Neural cell (in vitro differentiated cells): ENCODE data around the gene KLHL42. TPM values are rescaled to one million over a fixed set of nuclear protein-coding genes. Genes with fewer than 3 reads are reported as not detected.

ENCODE experiments used
- H2AFZ ChIP-seq: fragments of 200-600, 300-800 bp; sonication (generic), shearing (Covaris generic); 2 replicates; pipeline ENCODE4 v1.6.0; 2014; ENCODE audit warnings: low read depth, mild to moderate bottlenecking, antibody characterized with exemption, low read length, moderate library complexity
- H3F3A ChIP-seq: fragments of 200-600 bp; shearing (Covaris generic); 2 replicates; pipeline ENCODE4 v1.6.1; 2016; ENCODE audit warnings: mild to moderate bottlenecking, moderate library complexity, mixed read lengths, antibody characterized with exemption, low read length; ENCODE audit not compliant: insufficient read depth, poor library complexity, severe bottlenecking
- H3K27ac ChIP-seq: fragments of 200-600, 300-800 bp; sonication (generic), shearing (Covaris generic); 2 replicates; pipeline ENCODE4 v1.5.1; 2014; ENCODE audit warnings: mild to moderate bottlenecking, low read length, moderate library complexity
- H3K27me3 ChIP-seq: fragments of 300-800, 200-600 bp; sonication (generic), shearing (Covaris generic); 2 replicates; pipeline ENCODE4 v1.6.0; 2014; ENCODE audit warnings: mild to moderate bottlenecking, low read depth, low read length, moderate library complexity; ENCODE audit not compliant: insufficient read depth
- H3K36me3 ChIP-seq: fragments of 300-800, 200-600 bp; sonication (generic), shearing (Covaris generic); 2 replicates; pipeline ENCODE4 v1.5.1; 2014; ENCODE audit warnings: mild to moderate bottlenecking, antibody characterized with exemption, low read length, moderate library complexity; ENCODE audit not compliant: insufficient read depth
- H3K4me2 ChIP-seq: fragments of 300-800, 200-600 bp; sonication (generic), shearing (Covaris generic); 2 replicates; pipeline ENCODE4 v1.6.0; 2014; ENCODE audit warnings: mild to moderate bottlenecking, low read length
- H3K4me3 ChIP-seq: fragments of 300-800, 200-600 bp; sonication (generic), shearing (Covaris generic); 2 replicates; pipeline ENCODE4 v1.5.1; 2014; ENCODE audit warnings: mild to moderate bottlenecking, low read length, moderate library complexity
- H3K79me2 ChIP-seq: fragments of 200-600 bp; shearing (Covaris generic); replicated peaks from 2 replicates; pipeline ENCODE4 v1.6.0; 2014; ENCODE audit warnings: mild to moderate bottlenecking, low read length, moderate library complexity; ENCODE audit not compliant: insufficient read depth
- H3K9ac ChIP-seq: fragments of 300-800, 200-600 bp; sonication (generic), shearing (Covaris generic); 2 replicates; pipeline ENCODE4 v1.6.1; 2016; ENCODE audit warnings: mild to moderate bottlenecking, low read length, mixed read lengths
- H3K9me2 ChIP-seq: fragments of 200-600 bp; shearing (Covaris generic); 2 replicates; pipeline ENCODE4 v1.6.1; 2016; ENCODE audit warnings: mild to moderate bottlenecking, low read length, mixed read lengths; ENCODE audit not compliant: insufficient read depth
- H3K9me3 ChIP-seq: fragments of 200-600, 300-800 bp; sonication (generic), shearing (Covaris generic); 2 replicates; pipeline ENCODE4 v1.6.1; 2016; ENCODE audit warnings: mild to moderate bottlenecking, mixed run types, low read length, moderate library complexity, mixed read lengths
- H4K20me1 ChIP-seq: fragments of 200-600 bp; shearing (Covaris generic); 2 replicates; pipeline ENCODE4 v1.6.1; 2016; ENCODE audit warnings: mild to moderate bottlenecking, mixed run types; ENCODE audit not compliant: insufficient read depth
- CTCF ChIP-seq: fragments of 450-650 bp; IDR thresholded peaks from 2 replicates; pipeline ENCODE4 v1.5.1; 2014; ENCODE audit warnings: antibody characterized with exemption, mild to moderate bottlenecking, moderate library complexity; ENCODE audit not compliant: poor library complexity, severe bottlenecking
- EP300 ChIP-seq: fragments of 450-650 bp; conservative IDR thresholded peaks from 2 replicates; pipeline ENCODE4 v1.6.1; 2014; ENCODE audit warnings: antibody characterized with exemption, mild to moderate bottlenecking, moderate library complexity; ENCODE audit not compliant: poor library complexity, severe bottlenecking
- EZH2 ChIP-seq: fragments of 200-600, 300-800 bp; shearing (Covaris generic), sonication (generic); IDR thresholded peaks from 2 replicates; pipeline ENCODE4 v1.6.1; 2014; ENCODE audit warnings: antibody characterized with exemption, low read length, borderline replicate concordance, mild to moderate bottlenecking; ENCODE audit not compliant: insufficient read depth, poor library complexity, severe bottlenecking
- MXI1 ChIP-seq: fragments of 450-650 bp; conservative IDR thresholded peaks from 2 replicates; pipeline ENCODE4 v1.6.1; 2014; ENCODE audit warnings: antibody characterized with exemption, mild to moderate bottlenecking; ENCODE audit not compliant: poor library complexity, severe bottlenecking
- POLR2AphosphoS5 ChIP-seq: IDR thresholded peaks from 2 replicates; pipeline ENCODE4 v1.6.1; 2012
- RAD21 ChIP-seq: fragments of 450-650 bp; conservative IDR thresholded peaks from 2 replicates; pipeline ENCODE4 v1.6.1; 2014; ENCODE audit warnings: antibody characterized with exemption, mild to moderate bottlenecking, moderate library complexity
- SMC3 ChIP-seq: fragments of 450-650 bp; conservative IDR thresholded peaks from 2 replicates; pipeline ENCODE4 v1.6.1; 2014; ENCODE audit warnings: antibody characterized with exemption, mild to moderate bottlenecking, moderate library complexity; ENCODE audit not compliant: poor library complexity
- TAF1 ChIP-seq: IDR thresholded peaks from 2 replicates; pipeline ENCODE4 v1.6.1; 2012; ENCODE audit warnings: low read depth
- polyA plus RNA-seq: library from polyadenylated mRNA; depleted of rRNA; stranded (reverse); fragments of >200 nt; gene quantifications from 2 replicates; pipeline ENCODE4 v1.2.3, GENCODE V29; 2014
- TF ChIP-seq, protein P1 (sequence below): IDR thresholded peaks from 2 replicates; pipeline ENCODE4 v1.6.1; 2012; ENCODE audit warnings: borderline replicate concordance

The KLHL42 gene
- polyA plus RNA-seq, 1 donor from 2014 or later, result 52.2 TPM

GRCh38 chr12:27796128-27796527 is 16.1 kb downstream of the KLHL42 start:
- Histone ChIP-seq H3K9me2 (no peaks in the 10 kb centered on the region), H3K9ac (no peak overlapping the region), H3K4me2 (no peak overlapping the region), H4K20me1 (no peaks in the 10 kb centered on the region), H3K79me2 (no peaks in the 10 kb centered on the region), H3K27ac (no peak overlapping the region), H2AFZ (no peak overlapping the region), H3K27me3 (no peaks in the 10 kb centered on the region), H3K4me3 (no peak overlapping the region), H3K36me3 (peaks cover 17% of the 10 kb centered on the region), H3K9me3 (no peaks in the 10 kb centered on the region), H3F3A (no peaks in the 10 kb centered on the region)
- TF ChIP-seq POLR2AphosphoS5 (no peak), TAF1 (no peak)

DNA sequence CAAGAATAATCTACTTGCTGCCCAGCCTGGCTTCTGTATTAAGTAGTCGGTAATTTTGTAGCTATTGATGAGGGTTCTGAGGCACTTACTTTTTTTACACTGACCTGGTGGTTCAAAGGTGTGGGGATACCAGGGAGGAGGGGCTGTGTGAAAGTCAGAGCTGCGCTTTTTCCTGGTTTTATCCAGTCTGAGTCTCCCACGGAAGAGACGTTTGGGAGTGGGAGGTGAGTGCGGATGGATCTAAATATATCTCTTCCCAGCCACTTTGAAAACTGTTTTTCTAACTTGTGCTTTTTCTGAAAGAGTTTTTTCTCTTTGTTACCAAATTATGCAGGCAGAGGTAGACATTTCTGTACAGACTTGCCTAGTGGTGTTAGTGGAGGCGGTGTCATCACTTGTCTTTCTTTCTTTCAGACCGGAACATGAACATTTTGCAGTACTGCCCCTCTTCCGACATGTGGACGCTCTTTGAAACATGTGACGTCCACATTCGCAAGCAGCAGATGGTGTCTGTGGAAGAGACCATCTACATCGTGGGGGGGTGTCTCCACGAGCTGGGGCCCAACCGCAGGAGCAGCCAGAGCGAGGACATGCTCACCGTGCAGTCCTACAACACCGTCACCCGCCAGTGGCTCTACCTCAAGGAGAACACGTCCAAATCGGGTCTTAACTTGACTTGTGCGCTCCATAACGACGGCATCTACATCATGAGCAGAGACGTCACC is 17.4 kb downstream of the KLHL42 start:
- Histone ChIP-seq H2AFZ (no peak overlapping the region), H3K27ac (no peak overlapping the region), H3K9me2 (no peaks in the 10 kb centered on the region), H3K79me2 (no peaks in the 10 kb centered on the region), H3K36me3 (peaks cover 22% of the 10 kb centered on the region), H4K20me1 (no peaks in the 10 kb centered on the region), H3K9me3 (no peaks in the 10 kb centered on the region), H3K27me3 (no peaks in the 10 kb centered on the region), H3K4me3 (no peak overlapping the region), H3K9ac (no peak overlapping the region), H3F3A (no peaks in the 10 kb centered on the region), H3K4me2 (no peak overlapping the region)
- TF ChIP-seq POLR2AphosphoS5 (no peak), CTCF (no peak), EZH2 (no peak), SMC3 (no peak), TAF1 (no peak), RAD21 (no peak), MXI1 (no peak)
- TF ChIP-seq, protein P1, sequence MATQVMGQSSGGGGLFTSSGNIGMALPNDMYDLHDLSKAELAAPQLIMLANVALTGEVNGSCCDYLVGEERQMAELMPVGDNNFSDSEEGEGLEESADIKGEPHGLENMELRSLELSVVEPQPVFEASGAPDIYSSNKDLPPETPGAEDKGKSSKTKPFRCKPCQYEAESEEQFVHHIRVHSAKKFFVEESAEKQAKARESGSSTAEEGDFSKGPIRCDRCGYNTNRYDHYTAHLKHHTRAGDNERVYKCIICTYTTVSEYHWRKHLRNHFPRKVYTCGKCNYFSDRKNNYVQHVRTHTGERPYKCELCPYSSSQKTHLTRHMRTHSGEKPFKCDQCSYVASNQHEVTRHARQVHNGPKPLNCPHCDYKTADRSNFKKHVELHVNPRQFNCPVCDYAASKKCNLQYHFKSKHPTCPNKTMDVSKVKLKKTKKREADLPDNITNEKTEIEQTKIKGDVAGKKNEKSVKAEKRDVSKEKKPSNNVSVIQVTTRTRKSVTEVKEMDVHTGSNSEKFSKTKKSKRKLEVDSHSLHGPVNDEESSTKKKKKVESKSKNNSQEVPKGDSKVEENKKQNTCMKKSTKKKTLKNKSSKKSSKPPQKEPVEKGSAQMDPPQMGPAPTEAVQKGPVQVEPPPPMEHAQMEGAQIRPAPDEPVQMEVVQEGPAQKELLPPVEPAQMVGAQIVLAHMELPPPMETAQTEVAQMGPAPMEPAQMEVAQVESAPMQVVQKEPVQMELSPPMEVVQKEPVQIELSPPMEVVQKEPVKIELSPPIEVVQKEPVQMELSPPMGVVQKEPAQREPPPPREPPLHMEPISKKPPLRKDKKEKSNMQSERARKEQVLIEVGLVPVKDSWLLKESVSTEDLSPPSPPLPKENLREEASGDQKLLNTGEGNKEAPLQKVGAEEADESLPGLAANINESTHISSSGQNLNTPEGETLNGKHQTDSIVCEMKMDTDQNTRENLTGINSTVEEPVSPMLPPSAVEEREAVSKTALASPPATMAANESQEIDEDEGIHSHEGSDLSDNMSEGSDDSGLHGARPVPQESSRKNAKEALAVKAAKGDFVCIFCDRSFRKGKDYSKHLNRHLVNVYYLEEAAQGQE, result no peak

DNA sequence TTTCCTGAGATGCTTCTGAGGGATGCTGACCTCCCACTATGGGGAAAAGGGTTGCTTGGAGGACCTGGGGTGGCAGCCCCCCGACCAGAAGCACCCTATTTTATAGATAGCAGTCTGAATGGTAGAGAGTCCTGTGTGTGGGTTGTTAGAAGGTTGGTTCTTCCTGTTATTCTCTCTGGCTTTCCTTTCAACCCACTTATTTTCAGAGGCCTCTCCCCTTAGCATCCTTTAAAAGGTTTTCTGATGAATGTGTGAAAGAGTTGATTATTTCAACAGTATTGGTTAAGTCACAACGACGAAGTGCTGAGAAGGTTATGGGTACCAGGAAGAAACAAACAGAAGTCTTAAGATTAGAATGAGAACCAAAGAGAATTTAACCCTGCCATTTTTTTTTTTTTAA is 20.8 kb downstream of the KLHL42 start:
- TF ChIP-seq, protein P1, result no peak
- TF ChIP-seq RAD21 (no peak), TAF1 (no peak), CTCF (no peak), POLR2AphosphoS5 (no peak), EP300 (no peak), SMC3 (no peak), EZH2 (no peak), MXI1 (no peak)
- no peak overlapping the region for H3K27ac ChIP-seq
- H3K36me3 ChIP-seq, result peaks cover 12% of the 10 kb centered on the region

More for the DNA sequence above, 20.8 kb downstream of the KLHL42 start:
- Histone ChIP-seq H3K4me3 (no peak overlapping the region), H4K20me1 (no peaks in the 10 kb centered on the region), H3K27me3 (no peaks in the 10 kb centered on the region), H3K4me2 (no peak overlapping the region), H3K9ac (no peak overlapping the region), H3K79me2 (no peaks in the 10 kb centered on the region), H2AFZ (no peak overlapping the region), H3K9me3 (no peaks in the 10 kb centered on the region), H3K9me2 (no peaks in the 10 kb centered on the region), H3F3A (no peaks in the 10 kb centered on the region)
